Eye (tissue), 1 donor: Measurements from ENCODE around the gene UNC5B.
A peak's percentile ranks its signal among the peaks of the same experiment; 100 is the strongest.
"Not testable (repeated sequence)": the region's sequence is repeated elsewhere in the genome, so short reads cannot be mapped to it uniquely, and the experiment has no call there.

Experiments
- DNase-seq: peaks from one replicate; pipeline ENCODE4 v3.0.0-alpha.2; 2015

UNC5B gene

GRCh38 chr10:71209731-71210541 is 2.4 kb upstream of the UNC5B start:
- no peak for DNase-seq

- no peak for DNase-seq
Observed at GRCh38 chr10:71210542-71210871, 1.9 kb upstream of the UNC5B start.

GRCh38 chr10:71211053-71211452 is 1.3 kb upstream of the UNC5B start:
- DNase-seq, result no peak

GRCh38 chr10:71211775-71212317 is 524 bp upstream of the UNC5B start:
- DNase-seq, result no peak

GRCh38 chr10:71213127-71213621 is 804 bp downstream of the UNC5B start:
- peak; percentile 83 for DNase-seq

GRCh38 chr10:71213761-71214440 is 1.5 kb downstream of the UNC5B start:
- DNase-seq, result peak; percentile 73

GRCh38 chr10:71214641-71215559 is 2.5 kb downstream of the UNC5B start:
- DNase-seq, result no peak

- DNase-seq, result no peak
Observed at GRCh38 chr10:71216363-71216695, 4.0 kb downstream of the UNC5B start.

- DNase-seq, result no peak
Observed at GRCh38 chr10:71216751-71217265, 4.4 kb downstream of the UNC5B start.

GRCh38 chr10:71217266-71218045 is 5.1 kb downstream of the UNC5B start:
- peak; percentile 61 for DNase-seq

GRCh38 chr10:71218046-71218650 is 5.8 kb downstream of the UNC5B start:
- no peak for DNase-seq

- no peak for DNase-seq
Observed at GRCh38 chr10:71218651-71219050, 6.3 kb downstream of the UNC5B start.

GRCh38 chr10:71219236-71219917 is 7.0 kb downstream of the UNC5B start:
- DNase-seq, result not testable (repeated sequence)

- DNase-seq, result no peak
Observed at GRCh38 chr10:71219918-71220688, 7.7 kb downstream of the UNC5B start.

GRCh38 chr10:71220689-71221540 is 8.5 kb downstream of the UNC5B start:
- DNase-seq, result no peak

GRCh38 chr10:71221586-71222202 is 9.3 kb downstream of the UNC5B start:
- DNase-seq, result no peak

GRCh38 chr10:71222601-71223346 is 10.4 kb downstream of the UNC5B start:
- no peak for DNase-seq
